HG02938 (cell line): ENCODE results near the gene MATK.
"Not testable (repeated sequence)": the region's sequence is repeated elsewhere in the genome, so short reads cannot be mapped to it uniquely, and the experiment has no call there.

Experiments used
- ATAC-seq: cut with Tn5 transposase; IDR thresholded peaks from one replicate; pipeline ENCODE4 v1.9.1; 2021; ENCODE audit warnings: mild to moderate bottlenecking, moderate library complexity; ENCODE audit not compliant: unreplicated experiment

The MATK gene

GRCh38 chr19:3771000-3771905 lies 14.9 kb downstream of the MATK start:
- no peak for ATAC-seq

GRCh38 chr19:3770136-3770999 lies 15.8 kb downstream of the MATK start:
- no peak for ATAC-seq

DNA sequence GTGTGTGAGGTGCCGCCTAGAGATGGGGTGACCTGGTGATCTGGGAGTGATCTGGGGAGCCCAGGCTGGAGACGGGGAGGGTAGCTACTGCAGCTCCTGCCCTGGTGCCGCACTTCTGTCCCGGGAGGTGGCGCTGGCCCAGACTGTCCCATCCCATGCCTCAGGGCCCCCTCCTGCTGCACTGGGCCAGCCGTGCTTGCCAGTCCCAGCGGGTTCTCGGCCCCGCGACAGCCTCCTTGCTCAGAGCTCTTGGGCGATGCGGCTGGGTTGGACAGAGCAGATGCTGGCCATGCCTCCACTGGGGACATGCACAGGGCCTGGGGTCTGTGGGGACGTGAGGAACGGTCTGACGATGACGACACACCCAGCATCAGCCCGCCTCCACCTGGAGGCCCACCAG lies 16.7 kb downstream of the MATK start:
- no peak for ATAC-seq

- ATAC-seq = no peak
Measured at GRCh38 chr19:3768748-3769099, 17.5 kb downstream of the MATK start.

DNA sequence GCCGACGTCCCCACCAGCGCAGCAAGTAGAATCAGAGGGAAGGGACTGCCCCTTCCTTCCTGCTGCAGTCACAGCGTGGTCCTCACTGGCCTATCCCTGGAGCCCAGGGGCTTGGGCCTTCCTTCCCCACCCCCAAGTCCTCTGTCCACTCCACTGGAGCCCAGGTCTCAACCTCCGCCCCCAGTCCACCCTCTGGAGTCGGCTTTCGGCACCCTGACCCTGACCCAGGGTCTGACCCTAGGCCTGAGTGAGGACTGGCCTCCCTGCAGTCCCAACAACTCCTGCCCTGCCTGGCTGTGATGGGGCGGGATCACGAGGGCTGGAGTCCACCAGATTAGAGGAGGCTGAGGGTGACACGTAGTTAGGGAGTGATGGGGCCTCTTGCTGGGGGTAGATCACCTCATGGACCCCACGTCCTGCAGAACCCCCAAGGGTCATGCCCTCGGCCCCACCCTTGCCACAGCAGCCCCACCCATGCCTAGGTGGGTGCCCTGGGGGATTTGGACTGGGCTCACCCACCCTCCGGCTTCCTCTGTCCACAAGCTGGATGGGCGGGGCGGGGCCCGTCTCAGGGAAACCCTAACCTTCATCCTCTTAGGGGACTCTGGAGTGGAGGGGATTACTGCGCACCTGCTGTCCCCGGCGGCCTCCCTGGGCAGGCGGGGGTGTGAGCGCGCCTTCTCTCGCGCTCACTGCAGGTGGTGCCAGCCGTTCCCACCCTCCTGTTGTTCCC lies 18.0 kb downstream of the MATK start:
- ATAC-seq = no peak

GRCh38 chr19:3767050-3767449 lies 19.1 kb downstream of the MATK start:
- no peak for ATAC-seq

- no peak for ATAC-seq
Measured at GRCh38 chr19:3766520-3766919, 19.7 kb downstream of the MATK start.

DNA sequence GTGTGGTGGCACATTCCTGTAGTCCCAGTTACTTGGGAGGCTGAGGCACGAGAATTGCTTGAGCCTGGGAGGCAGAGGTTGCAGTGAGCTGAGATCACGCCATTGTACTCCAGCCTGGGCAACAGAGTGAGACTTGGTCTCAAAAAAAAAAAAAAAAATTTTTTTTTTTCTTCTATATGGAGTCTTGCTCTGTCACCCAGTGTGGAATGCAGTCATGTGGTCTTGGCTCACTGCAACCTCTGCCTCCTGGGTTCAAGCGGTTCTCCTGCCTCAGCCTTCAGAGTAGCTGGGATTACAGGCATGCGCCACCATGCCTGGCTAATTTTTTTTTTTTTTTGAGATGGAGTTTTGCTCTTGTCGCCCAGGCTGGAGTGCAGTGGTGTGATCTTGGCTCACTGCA lies 20.4 kb downstream of the MATK start:
- ATAC-seq = not testable (repeated sequence)

GRCh38 chr19:3765121-3765520 lies 21.1 kb downstream of the MATK start:
- no peak for ATAC-seq

DNA sequence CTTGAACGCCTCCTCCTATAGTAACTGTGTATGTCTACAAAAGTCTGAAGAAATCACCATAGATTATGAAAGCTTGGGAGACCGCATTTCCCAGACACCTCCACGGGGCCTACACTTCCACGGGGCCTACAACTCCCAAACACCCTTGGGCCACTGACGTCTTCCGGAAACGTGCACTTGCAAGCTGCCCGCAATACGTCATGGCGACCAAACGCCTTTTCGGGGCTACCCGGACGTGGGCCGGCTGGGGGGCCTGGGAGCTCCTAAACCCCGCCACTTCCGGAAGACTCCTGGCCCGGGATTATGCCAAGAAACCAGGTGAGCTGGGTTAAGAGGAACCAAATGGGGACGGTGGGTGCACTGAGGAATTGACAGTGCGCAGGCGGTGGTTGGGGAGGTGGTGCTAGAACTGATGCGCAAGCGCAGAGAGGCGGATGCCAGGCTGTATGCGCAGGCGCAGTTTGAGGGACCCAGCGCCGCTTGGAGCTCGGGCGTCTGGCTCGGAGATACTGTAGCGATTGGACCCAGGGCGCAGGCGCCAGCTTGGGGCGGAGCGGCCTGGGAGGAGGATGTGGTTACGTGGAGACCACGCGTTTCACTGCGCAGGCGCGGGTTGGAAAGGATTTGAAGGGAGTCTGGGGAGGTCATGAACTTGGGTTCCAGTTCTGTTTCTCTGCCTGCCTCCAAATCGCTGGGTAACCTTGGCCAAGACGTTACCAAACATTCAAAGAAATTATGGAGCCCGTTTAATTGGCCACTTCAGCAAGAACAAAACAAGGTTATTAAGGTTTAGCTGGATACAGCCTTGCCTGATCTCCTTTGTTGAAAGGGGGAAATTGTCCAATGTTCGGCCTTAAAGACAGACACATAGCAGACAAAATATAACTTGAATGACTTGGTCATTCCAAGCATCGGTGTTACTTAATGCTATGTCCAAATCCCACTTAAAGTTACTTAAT lies 23.4 kb downstream of the MATK start, which contains the start of gene MRPL54:
Gene MRPL54 (plus strand): TSS at position 182 of the 959 bp plus-strand sequence. CDS start 19 bp downstream, at position 201.
- ATAC-seq = peak; percentile 75

DNA sequence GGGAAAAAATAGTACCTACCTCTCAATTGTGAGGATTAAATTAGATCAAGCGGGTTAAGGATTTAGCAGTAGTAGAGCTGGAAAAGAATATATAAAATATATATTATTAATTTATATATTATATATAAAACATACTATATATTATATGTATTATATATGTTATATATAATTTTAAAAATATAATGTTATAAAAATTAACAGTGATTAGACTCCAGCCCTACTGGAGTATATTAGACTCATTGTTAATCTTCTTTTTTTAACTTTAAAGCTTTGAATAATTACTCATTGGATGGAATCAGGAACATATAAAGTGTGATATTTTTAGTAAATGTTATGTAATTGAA lies 24.1 kb downstream of the MATK start:
- ATAC-seq = no peak

- peak; percentile 36 for ATAC-seq
Measured at GRCh38 chr19:3761382-3762129, 24.6 kb downstream of the MATK start, which contains the start of gene APBA3. Gene APBA3 (minus strand): TSS chr19:3761692. CDS start chr19:3760264, 1,428 bp downstream.

- no peak for ATAC-seq
Measured at GRCh38 chr19:3760871-3761361, 25.3 kb downstream of the MATK start.

DNA sequence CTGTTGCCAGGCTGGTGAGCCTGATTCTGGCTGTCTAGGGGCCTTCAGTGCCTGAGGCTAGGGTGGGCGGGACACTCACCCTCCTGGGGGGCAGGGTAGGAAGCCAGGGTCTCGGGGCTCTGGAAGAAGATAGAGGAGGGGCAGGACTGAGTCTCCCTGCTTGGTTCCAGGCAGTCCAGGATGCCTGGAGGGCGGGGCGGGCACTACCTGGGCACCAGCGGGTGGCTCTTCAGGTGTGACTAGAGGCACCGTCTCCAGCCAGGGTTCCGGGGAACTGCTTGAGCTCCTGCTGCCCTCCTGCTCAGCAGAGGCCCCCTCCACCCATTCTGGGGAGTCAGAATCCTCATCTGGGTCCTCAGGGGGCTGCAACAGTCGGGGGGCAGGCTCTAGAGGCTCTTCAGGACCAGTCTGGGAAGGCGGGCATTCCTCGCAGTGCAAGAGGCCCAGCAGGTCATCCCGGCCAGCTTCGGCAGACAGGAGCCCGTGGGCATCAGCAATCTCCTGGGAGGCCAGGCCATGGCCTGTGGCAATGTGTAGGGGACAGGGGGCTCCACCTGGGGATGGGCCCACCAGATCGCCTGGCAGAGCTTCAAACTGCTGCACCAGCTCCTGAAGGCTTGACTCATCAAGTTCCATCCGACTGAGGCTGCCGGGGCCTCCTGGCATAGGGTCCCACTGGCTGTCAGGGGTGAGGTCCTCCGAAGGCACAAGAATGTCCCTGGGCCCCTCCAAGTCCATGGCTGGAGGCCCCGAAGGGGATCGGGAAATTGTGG lies 26.5 kb downstream of the MATK start:
- no peak for ATAC-seq

DNA sequence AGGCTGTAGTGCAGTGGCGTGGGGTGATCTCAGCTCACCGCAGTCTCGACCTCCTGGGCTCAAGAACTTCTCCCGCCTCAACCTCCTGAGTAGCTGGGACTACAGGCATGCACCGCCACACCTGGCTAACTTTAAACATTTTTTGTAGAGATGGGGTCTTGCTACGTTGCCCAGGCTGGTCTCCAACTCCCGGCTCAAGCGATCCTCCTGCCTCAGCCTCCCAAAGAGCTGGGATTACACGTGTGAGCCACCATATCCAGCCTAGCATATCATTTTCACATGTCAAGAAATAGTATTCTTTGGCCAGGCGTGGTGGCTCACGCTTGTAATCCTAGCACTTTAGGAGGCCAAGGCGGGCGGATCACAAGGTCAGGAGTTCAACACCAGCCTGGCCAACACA lies 27.9 kb downstream of the MATK start:
- not testable (repeated sequence) for ATAC-seq

GRCh38 chr19:3757705-3758104 lies 28.5 kb downstream of the MATK start:
- not testable (repeated sequence) for ATAC-seq

DNA sequence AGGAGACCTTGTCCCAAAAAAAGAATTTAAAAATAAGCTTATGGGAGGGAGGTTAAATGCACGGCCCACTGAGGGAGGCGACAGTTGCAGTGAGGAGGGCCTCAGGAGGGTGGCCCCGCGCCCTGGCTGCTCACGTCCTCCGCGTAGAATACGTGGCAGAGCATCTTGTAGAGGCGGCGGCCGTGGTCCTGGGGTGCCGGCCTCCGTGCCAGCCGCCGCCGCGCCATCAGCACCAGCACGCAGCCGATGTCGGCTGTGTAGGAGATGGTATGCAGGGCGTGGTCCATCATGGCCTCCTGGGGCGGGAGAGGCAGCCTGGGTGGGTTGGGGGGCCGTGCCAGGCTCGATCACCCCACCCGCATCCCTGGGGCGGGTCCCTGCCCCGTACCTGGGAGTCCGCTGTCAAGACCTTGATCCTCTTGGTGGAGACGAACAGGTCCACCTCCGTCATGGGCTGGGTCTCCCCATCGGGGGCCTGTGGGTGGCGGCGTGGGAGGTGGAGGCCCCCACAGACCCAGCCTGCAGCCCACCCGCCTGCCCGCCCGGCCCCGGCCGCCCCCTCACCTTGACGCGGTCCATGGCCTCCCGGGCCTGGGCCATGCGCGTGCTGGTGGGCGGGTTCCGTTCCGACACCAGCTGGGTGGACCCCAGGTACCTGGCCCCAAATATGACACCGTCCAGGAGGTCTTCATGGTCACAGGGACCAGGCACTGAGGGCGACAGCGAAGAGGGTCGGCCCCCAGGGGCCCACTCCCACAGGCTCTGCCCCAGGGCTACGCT lies 32.4 kb downstream of the MATK start:
- ATAC-seq = no peak

GRCh38 chr19:3752492-3752891 lies 33.7 kb downstream of the MATK start:
- ATAC-seq = no peak
